ENCODE results near the gene ARL15.

GRCh38 chr5:54305737-54306136 is 4.6 kb downstream of the ARL15 start:
- TF ChIP-seq CTCF (IDR thresholded peaks at IDR 0.05) (no peak), EZH2 (IDR thresholded peaks at IDR 0.05; ENCODE audit: borderline replicate concordance, insufficient read depth, low read depth, low read length, poor library complexity, severe bottlenecking) (no peak)

All from B cell (primary cell).